ENCODE data around the gene FCHSD2.
"Not testable (repeated sequence)": the region's sequence is repeated elsewhere in the genome, so short reads cannot be mapped to it uniquely, and the experiment has no call there.

FCHSD2 gene

GRCh38 chr11:72821221-72821919, 320.7 kb downstream of the FCHSD2 start:
- no peak for DNase-seq (ENCODE audit: low read depth)

DNA sequence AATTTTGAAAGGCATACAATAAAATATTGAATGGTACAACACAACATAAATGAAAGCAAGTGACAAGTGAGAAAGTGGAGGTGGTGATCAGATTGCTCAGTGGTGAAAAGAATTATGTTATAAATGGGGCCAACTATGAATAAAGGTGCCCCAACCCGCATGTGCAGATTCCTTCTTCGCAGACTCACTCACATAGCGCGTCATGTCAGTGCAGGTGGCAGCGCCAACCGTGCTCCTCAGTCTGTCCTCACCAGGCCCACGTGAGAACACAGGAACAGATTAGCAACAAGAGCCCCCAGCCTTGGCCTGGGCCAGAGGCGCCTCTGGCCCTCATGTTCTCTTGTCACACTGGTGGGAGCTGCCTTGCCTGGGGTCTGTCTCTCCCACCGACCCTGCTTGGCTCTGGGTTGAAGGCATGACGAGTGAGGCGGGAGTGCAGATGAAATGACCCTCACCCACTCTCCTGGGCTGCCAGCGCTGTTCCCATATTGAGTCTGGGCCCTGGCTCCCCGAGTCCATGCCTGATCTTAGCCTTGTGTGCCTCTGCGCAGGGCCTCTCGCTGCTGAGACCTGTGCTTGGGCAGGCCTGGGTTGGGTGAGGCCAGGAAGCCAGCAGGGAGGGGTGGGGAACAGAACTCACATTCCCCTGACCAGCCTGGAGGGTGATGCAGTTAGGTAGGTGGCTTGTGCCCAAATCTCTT, 321.5 kb downstream of the FCHSD2 start:
- no peak for DNase-seq (ENCODE audit: low read depth)

- peak; percentile 28 for DNase-seq (ENCODE audit: low read depth)
Observed at GRCh38 chr11:72818971-72819370, 323.1 kb downstream of the FCHSD2 start.

GRCh38 chr11:72817966-72818365, 324.2 kb downstream of the FCHSD2 start:
- DNase-seq (ENCODE audit: low read depth) = no peak

- DNase-seq (ENCODE audit: low read depth) = peak; percentile 25
Observed at GRCh38 chr11:72816404-72816990, 325.6 kb downstream of the FCHSD2 start.

DNA sequence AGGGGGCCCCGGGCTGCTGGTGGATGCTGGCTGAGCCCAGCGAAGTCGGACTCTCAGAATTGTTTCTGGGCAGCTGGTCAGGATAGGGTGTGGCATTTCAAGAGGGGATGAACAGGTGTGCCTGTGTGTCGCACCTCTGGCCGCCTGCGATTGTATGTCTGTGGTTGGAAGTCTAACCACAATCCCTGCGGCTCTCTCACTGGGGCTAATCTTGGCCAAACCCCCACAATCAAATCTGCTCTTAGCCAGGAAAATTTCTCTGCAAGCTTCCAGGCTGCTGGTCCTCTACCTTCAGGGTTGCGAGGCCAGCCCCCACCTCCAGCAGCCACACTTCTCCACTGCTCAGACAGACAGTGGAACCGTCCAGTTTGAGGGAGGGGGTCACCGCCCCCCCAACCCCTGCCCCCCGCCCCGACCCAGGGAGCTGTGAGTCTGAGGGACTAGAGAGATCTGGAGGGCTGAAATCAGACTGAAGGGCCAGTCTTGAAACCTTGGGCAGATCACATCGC, 327.0 kb downstream of the FCHSD2 start:
- no peak for DNase-seq (ENCODE audit: low read depth)

GRCh38 chr11:72814286-72815109, 327.6 kb downstream of the FCHSD2 start, which contains the start of gene ATG16L2:
TSS of gene ATG16L2 (plus strand) at chr11:72814411. CDS start at chr11:72814446, 35 bp downstream.
- DNase-seq (ENCODE audit: low read depth) = peak; percentile 70

DNA sequence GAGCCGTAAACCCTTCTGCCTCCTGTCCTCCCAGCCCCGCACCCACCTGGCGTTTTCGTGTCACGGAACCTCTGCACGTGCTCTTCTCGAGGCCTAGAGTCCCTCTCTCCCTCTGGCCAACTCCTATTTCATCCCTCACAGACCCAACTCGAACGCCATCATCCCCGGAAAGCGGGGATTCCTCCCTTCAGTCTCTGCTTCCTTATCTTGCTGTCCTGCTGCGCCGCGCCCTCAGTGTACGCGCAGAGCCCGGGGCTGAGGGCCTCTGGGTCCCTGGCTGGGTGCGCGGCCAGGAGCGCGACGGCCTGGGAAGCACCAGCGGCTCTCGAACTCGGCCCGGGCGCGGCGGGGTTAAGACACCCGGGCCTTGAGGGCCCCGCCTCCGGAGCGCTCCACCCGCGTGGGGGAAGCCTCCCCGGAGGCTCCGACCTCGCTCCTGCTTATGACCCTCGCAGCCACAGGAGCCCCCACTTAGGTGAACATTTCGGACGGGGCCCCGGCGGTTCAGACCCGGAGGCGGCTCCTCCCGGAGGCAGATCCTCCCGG, 328.3 kb downstream of the FCHSD2 start:
- DNase-seq (ENCODE audit: low read depth) = peak; percentile 64

GRCh38 chr11:72812967-72813739, 329.0 kb downstream of the FCHSD2 start:
- peak; percentile 52 for DNase-seq (ENCODE audit: low read depth)

DNA sequence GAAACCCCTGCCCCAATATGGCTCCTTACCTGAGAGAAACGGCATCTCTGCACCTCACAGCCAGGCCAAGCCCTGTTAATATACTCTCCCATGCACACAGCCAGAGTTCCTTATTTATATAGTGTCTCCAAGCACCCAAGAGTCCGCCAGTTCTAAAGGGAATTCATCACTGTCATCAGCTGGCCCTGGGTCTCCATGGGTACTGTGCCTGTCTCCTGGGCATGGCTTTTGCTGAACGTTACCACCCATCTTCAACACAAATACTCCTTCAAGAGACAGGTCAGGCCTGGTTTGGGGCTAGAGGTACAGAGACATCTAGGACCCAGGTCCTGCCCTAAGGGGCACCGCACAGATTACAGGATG, 329.5 kb downstream of the FCHSD2 start:
- no peak for DNase-seq (ENCODE audit: low read depth)

DNA sequence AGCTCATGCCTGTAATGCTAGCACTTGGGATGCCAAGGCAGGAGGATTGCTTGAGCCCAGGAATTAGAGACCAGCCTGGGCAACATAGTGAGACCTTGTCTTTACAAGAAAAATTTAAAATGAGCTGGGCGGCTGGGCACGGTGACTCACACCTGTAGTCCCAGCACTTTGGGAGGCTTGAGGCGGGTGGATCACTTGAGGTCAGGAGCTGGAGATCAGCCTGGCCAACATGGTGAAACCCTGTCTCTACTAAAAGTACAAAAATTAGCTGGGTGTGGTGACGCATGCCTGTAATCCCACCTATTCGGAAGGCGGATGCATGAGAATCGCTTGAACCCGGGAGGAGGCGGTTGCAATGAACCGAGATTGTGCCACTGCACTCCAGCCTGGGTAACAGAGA, 330.4 kb downstream of the FCHSD2 start:
- DNase-seq (ENCODE audit: low read depth) = peak; percentile 39

- DNase-seq (ENCODE audit: low read depth) = peak; percentile 33
Observed at GRCh38 chr11:72808331-72808798, 333.8 kb downstream of the FCHSD2 start.

GRCh38 chr11:72807792-72808191, 334.3 kb downstream of the FCHSD2 start:
- DNase-seq (ENCODE audit: low read depth) = no peak

DNA sequence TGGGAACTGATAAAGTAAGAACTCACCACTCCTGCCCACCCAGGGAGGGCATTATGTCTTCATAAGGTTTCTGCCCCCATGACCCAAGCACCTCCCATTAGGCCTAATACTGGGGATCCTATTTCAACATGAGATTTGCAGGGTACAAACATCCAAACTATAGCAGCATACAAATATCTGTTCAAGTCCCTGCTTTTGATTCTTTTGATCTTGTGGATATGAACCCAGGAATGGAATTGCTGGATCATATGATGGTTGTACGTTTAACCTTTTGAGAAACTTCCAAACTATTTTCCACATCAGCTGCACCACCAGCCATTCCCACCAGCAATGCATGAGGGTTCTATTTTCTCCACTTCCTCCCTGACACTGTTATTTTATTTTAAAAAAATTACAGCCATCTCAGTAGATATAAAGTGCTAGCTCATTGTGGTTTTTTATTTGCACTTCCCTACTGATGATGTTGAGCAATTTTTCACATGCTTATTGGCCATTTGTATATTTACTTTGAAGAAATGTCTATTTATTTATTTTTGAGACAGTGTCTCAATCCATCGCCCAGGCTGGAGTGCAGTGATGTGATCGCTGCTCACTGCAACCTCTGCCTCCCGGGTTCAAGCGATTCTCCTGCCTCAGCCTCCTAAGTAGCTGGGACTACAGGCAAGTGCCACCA, 335.0 kb downstream of the FCHSD2 start:
- DNase-seq (ENCODE audit: low read depth) = peak; percentile 65

DNA sequence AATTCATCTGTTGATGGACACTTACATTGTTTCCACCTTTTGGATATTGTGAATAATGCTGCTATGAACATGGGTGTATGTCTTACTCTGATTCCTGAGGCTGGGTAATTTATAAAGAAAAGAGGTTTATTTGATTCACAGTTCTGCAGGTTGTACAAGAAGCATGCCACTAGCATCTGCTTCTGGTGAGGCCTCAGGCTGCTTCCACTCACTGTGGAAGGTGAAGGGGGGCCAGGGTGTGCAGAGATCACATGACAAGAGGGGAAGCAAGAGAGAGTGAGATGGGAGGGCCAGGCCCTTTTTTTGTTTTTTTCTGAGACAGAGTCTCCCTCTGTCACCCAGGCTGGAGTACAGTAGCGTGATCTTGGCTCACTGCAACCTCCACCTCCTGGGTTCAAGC, 335.7 kb downstream of the FCHSD2 start:
- DNase-seq (ENCODE audit: low read depth) = not testable (repeated sequence)

DNA sequence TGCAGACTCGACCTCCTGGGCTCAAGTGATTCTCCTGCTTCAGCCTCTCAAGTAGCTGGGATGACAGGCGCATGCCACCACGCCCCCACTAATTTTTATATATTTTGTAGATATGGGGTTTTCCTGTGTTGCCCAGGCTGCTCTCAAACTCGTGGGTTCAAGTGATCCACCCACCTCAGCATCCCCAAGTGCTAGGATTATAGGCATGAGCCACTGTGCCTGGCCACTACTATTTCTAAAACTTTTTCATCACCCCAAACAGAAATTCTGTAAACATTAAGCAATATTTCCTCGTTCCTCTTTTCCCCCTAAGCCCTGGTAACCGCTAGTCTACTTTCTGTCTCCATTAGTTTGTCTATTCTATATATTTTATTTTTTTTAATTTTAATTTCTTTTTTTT, 336.9 kb downstream of the FCHSD2 start:
- no peak for DNase-seq (ENCODE audit: low read depth)

GRCh38 chr11:72802822-72803221, 339.3 kb downstream of the FCHSD2 start:
- no peak for DNase-seq (ENCODE audit: low read depth)

DNA sequence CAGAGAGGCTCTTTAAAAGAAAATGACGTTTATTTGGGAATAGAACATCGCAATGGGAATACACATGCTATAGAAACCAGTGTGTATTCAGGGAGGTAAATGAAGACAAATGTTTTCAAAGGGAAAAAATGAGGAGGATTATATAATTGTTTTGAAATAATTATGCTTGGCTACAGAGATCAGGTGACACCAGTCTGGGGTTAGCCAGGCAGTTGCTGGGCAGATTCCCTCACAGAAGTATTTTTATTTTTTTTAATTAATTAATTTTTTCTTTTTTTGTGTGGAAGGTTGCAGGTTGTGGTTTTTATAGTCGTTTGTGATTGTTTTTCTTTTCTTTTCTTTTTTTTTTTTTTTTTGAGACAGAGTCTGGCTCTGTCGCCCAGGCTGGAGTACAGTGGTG, 342.7 kb downstream of the FCHSD2 start:
- no peak for DNase-seq (ENCODE audit: low read depth)

GRCh38 chr11:72798361-72798760, 343.8 kb downstream of the FCHSD2 start:
- DNase-seq (ENCODE audit: low read depth) = no peak

All from amniotic epithelial cell (primary cell).